ENCODE results near the gene PRH2. TPM values are rescaled to one million over a fixed set of nuclear protein-coding genes. Genes with fewer than 3 reads are reported as not detected.

Gene PRH2
- polyA plus RNA-seq, 1 experiment: 0.18 TPM

DNA sequence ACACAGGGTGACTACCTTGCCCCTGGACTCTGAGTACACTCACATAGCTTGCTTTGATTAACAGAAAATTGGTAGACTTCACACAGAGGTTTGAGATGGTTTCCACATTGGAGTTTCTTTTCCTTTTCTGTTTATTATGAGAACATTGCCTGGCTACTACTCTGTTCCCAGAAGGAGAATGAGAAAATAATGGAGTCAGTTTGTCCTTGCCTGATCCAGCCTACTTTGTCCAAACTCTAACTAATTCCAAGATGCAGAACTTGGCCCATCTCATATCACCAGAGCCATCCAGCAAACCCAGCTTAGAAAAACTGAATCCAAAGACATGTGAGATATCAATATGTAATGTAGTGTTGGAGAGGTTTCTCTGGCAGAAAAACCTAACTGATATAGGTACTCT lies 37.3 kb downstream of the PRH2 start:
- no peak for DNase-seq (ENCODE audit: low read depth)
- TF ChIP-seq CTCF (IDR thresholded peaks at IDR 0.05; ENCODE audit: insufficient read depth, low read depth, low read length): no peak
- no peak overlapping the region for H3K4me3 ChIP-seq (ENCODE audit: low read depth, low read length)
- no peaks in the 10 kb centered on the region for H3K27me3 ChIP-seq (ENCODE audit: control insufficient read depth, insufficient read depth, low read length)
- POLR2A ChIA-PET: no interaction called here
- CTCF ChIA-PET: no interaction called here
- no peaks in the 10 kb centered on the region for H3K36me3 ChIP-seq (ENCODE audit: control insufficient read depth, insufficient read depth, low read length)

DNA sequence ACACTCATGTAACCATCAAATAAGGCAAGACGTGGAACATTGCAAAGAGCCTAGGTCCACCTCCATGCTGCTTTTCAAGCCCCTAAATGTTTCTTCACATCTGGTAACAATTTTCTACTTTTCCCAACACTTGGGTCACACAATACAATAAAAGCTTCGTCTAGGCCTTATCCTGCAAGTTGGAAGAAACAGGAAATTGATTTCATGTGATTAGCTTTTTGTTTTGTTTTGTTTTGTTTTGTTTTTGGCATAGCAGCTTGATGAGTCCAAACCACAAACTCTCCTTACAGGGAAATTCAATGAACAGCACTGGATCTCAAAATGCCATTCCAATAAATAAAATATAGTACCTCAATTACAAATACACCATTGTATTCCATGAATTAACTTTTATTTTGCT lies 38.4 kb downstream of the PRH2 start:
- CTCF ChIA-PET: interaction anchor here (0.7 to 1.2 kb wide), 3 partner anchors 10 to 232 kb away, joined by 3 to 4 read pairs (median 3); no protein-coding TSS in a partner anchor
- TF ChIP-seq CTCF (IDR thresholded peaks at IDR 0.05; ENCODE audit: insufficient read depth, low read depth, low read length): no peak
- Histone ChIP-seq H3K27me3 (ENCODE audit: control insufficient read depth, insufficient read depth, low read length) (no peaks in the 10 kb centered on the region), H3K36me3 (ENCODE audit: control insufficient read depth, insufficient read depth, low read length) (no peaks in the 10 kb centered on the region), H3K4me3 (ENCODE audit: low read depth, low read length) (no peak overlapping the region)
- peak; percentile 83 for DNase-seq (ENCODE audit: low read depth)
- POLR2A ChIA-PET: no interaction called here

DNA sequence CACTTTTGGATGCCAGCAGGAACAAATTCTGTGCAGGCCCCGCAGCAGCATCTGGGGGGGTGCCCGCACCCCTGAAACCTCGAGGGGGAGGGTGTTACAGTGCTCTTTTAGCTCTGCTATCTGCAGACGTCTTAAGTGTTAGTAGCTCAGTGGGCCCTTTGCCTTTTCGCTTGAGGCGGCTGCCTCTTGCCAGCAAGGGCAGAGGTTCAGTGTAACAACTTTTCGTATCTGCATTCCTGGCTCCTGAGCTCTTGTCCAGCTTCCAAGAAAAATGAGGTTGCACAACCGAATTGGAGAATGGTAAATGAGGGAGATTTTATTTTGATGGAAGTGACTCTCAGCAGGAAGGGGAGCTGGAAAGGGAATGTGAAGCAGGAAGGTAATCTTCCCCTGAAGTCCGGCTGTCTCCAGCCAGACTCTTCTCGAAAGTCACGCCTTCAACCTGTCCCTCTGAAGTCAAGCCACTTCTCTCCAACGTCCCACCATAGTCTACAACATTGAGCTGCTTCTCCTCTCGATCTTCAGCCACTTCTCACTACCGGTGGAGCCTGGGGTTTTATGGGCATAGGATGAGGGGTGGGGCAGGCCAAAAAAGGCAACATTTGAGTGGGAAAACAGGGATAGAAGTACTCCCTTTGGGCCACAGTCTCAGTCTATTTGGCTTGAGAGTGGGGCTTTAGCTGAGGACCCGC lies 39.9 kb downstream of the PRH2 start:
- no peak overlapping the region for H3K4me3 ChIP-seq (ENCODE audit: low read depth, low read length)
- ChIA-PET POLR2A (no interaction called here), CTCF (interaction anchor here (0.8 to 1.2 kb wide), 2 partner anchors 10 to 1261 kb away, joined by 3 read pairs; no protein-coding TSS in a partner anchor)
- H3K27me3 ChIP-seq (ENCODE audit: control insufficient read depth, insufficient read depth, low read length): no peaks in the 10 kb centered on the region
- no peak for DNase-seq (ENCODE audit: low read depth)
- no peak for TF ChIP-seq CTCF (IDR thresholded peaks at IDR 0.05; ENCODE audit: insufficient read depth, low read depth, low read length)
- no peaks in the 10 kb centered on the region for H3K36me3 ChIP-seq (ENCODE audit: control insufficient read depth, insufficient read depth, low read length)

GRCh38 chr12:10974965-10975364 lies 45.9 kb downstream of the PRH2 start:
- no peak for TF ChIP-seq CTCF (IDR thresholded peaks at IDR 0.05; ENCODE audit: insufficient read depth, low read depth, low read length)
- Histone ChIP-seq H3K36me3 (ENCODE audit: control insufficient read depth, insufficient read depth, low read length) (no peaks in the 10 kb centered on the region), H3K27me3 (ENCODE audit: control insufficient read depth, insufficient read depth, low read length) (no peaks in the 10 kb centered on the region), H3K4me3 (ENCODE audit: low read depth, low read length) (no peak overlapping the region)
- POLR2A ChIA-PET: no interaction called here
- CTCF ChIA-PET: no interaction called here
- no peak for DNase-seq (ENCODE audit: low read depth)

- Histone ChIP-seq H3K27me3 (ENCODE audit: control insufficient read depth, insufficient read depth, low read length) (no peaks in the 10 kb centered on the region), H3K4me3 (ENCODE audit: low read depth, low read length) (no peak overlapping the region), H3K36me3 (ENCODE audit: control insufficient read depth, insufficient read depth, low read length) (no peaks in the 10 kb centered on the region)
- DNase-seq (ENCODE audit: low read depth): no peak
- TF ChIP-seq CTCF (IDR thresholded peaks at IDR 0.05; ENCODE audit: insufficient read depth, low read depth, low read length): no peak
- ChIA-PET POLR2A (no interaction called here), CTCF (no interaction called here)
Measured at GRCh38 chr12:10982244-10982643, 53.2 kb downstream of the PRH2 start.

Other genes with a start within 250 kb of the PRH2 start
- gene YBX3, start 205.9 kb upstream of the PRH2 start, polyA plus RNA-seq (2011; rRNA removed): 81.4 and 142 TPM in 2 replicates
- gene TAS2R7, start 126.6 kb upstream of the PRH2 start, polyA plus RNA-seq (2011; rRNA removed): not detected in 2 replicates
- not detected in 2 replicates for gene TAS2R8, start 122.0 kb upstream of the PRH2 start, polyA plus RNA-seq (2011; rRNA removed)
- gene TAS2R9, start 119.1 kb upstream of the PRH2 start, polyA plus RNA-seq (2011; rRNA removed): not detected in 2 replicates
- 0.07 and 0.17 TPM in 2 replicates for gene TAS2R10, start 102.9 kb upstream of the PRH2 start, polyA plus RNA-seq (2011; rRNA removed)
- gene PRR4, start 79.8 kb upstream of the PRH2 start, polyA plus RNA-seq (2011; rRNA removed): 2.6 and 4.2 TPM in 2 replicates
- gene PRH1, start 45.0 kb upstream of the PRH2 start, polyA plus RNA-seq (2011; rRNA removed): 3.0 and 3.4 TPM in 2 replicates
- gene TAS2R13, start 19.7 kb upstream of the PRH2 start, polyA plus RNA-seq (2011; rRNA removed): 0.10 TPM in 1 of 2 replicates, not detected in the other
- 0.56 and 1.3 TPM in 2 replicates for gene TAS2R14, start 10.0 kb downstream of the PRH2 start, polyA plus RNA-seq (2011; rRNA removed)
- gene TAS2R50, start 57.7 kb downstream of the PRH2 start, polyA plus RNA-seq (2011; rRNA removed): 0.12 TPM in 1 of 2 replicates, not detected in the other
- gene TAS2R20, start 69.1 kb downstream of the PRH2 start, polyA plus RNA-seq (2011; rRNA removed): 0.29 and 0.64 TPM in 2 replicates
- 0.33 and 0.48 TPM in 2 replicates for gene TAS2R19, start 93.4 kb downstream of the PRH2 start, polyA plus RNA-seq (2011; rRNA removed)
- gene TAS2R31, start 102.2 kb downstream of the PRH2 start, polyA plus RNA-seq (2011; rRNA removed): 0.29 and 0.55 TPM in 2 replicates
- gene TAS2R46, start 133.1 kb downstream of the PRH2 start, polyA plus RNA-seq (2011; rRNA removed): 0.09 and 0.11 TPM in 2 replicates
- not detected in 2 replicates for gene TAS2R43, start 163.1 kb downstream of the PRH2 start, polyA plus RNA-seq (2011; rRNA removed)
- gene TAS2R30, start 205.4 kb downstream of the PRH2 start, polyA plus RNA-seq (2011; rRNA removed): 0.04 and 0.15 TPM in 2 replicates
- gene SMIM10L1, start 242.0 kb downstream of the PRH2 start, polyA plus RNA-seq (2011; rRNA removed): 3.2 and 4.8 TPM in 2 replicates